NCI-H226 (cell line): ENCODE results near the gene THADA.

Source experiments
- DNase-seq: peaks from one replicate; pipeline ENCODE4 v3.0.0-alpha.2; 2015

Gene THADA

DNA sequence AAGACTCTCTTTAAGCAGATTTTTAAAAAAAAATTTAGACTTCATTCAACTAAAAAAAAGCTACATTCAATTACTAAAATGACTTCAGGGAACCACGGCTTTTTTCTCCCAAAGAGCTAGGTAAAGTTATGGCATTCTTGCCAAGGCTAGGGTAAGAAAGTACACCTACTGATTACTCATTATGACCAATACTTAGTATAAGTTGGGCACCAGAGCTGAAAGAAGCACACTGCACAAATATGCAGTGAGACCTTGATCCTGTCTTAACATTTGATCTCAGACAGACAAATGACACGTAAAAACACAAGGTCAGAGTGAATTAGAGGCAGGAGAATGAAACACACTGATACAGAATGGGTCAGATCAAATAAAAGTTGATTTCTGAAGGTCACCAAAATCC lies 88.7 kb downstream of the THADA start:
- DNase-seq, result peak; percentile 20

DNA sequence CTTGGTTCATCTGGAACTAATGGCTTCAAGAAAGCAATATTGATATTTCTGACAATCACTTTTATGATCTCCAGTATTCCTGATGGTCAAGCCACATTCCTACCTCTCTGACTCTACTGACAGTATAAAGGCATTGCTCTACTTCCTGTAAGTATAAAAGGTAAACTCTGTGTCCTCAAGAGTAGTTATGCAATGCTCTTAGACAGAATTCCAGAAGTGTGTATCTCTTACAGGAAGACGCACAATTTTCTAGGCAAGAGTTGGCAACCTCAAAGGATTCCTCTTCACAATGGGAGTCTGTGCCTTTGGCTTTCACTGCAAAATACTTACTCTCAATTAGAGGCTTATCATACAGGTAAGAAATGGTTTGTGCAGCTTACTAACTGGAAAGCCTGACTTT lies 100.1 kb downstream of the THADA start:
- DNase-seq, result peak; percentile 50

DNA sequence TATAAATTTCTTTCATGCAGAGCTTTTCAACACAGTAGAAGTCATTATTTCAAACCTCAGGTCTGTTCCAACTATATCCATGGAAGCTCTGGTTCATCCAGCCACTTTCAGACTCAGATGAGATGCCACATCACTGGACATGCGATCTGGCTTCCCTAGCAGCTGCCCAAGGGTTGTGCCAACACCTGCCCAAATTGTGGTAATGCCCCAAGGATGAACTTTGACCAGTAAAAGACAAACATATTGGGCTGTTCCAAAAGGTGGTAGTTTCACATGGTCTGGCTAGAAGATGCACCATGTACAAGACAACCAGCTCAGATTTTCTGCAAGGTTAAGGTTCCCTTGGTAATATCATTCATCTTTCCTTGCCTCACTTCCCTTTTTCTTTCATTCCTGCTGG lies 101.9 kb downstream of the THADA start:
- no peak for DNase-seq

DNA sequence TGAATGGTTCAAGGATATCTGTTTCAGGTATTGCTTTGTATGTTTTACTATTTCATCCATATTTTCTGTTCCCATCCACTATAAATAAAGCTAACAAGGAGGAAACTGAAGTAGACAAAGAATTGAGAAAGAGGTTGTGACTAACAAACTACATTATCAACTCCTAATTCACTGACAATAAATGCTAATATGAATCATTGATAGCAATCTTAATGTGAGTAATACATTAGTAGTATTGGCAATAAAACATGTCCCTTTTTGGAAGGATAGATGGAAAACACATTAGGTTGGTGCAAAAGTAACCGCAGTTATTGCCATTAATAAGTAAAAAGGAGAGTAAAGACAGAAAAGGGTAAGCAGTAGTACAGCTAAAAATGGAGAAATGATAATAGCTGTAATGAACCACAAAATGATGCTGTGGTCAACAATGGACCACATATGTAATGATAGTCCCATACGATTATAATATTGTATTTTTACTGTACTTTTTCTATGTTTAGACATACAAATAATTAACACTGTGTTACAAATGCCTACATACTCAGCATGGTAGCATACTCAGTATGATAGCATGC lies 104.7 kb downstream of the THADA start:
- DNase-seq, result no peak

DNA sequence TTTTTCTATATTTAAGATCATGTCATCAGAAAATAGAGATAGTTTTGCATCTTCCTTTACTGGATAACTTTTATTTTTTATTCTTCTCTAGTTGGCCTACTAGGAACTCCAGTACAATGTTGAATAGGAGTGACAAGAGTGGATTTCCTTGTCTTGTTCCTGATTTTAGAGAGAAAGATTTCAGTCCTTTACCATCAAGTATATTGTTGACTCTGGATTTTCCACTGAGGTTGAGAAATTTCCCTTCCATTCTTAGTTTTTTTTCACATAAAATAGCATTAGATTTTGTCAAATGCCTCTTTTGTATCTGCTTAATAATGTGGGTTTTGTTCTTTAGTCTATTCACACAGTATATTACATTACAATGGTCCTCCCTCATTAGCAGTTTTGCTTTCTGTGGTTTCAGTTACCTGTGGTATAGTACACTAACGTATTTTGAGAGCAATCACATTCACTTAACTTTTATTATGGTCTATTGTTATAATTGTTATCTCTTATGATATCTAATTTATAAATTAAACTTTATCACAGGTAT lies 105.5 kb downstream of the THADA start:
- DNase-seq, result no peak

DNA sequence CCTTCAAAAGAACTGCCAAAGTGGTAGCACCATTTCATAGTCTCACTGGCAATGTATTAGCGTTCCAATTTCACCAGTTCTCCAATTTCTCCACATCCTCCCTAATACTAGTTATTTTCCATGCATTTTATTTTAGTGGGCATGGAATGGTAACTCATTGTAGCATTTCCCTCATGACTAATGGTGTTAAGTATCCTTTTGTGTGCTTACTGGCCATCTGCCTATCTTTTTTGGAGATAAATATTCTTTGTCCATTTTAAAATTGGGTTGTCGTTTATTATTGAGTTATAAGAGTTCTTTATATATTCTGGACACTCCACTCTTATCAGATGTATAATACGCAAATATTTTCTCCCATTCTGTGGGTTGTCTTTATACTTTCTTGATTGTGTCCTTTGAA lies 107.1 kb downstream of the THADA start:
- DNase-seq, result peak; percentile 38

DNA sequence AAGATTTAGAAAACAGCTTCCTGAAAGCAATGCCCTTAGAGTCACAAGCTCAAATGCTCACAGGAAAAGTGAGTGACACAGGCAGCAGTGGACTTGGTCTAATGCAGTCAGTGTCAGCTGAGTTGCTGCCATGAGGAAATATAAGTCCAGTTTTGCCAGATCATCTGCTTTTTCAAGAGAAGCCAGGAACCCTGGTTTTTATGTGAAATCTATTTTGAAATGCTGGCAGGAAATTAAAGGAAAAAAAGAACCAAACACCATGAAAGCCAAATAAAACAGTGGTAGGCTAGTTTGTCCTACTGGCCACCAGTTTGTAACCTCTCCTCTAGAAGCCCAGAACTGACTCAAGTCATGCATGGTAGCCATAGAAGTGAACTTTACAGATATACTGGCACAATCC lies 109.2 kb downstream of the THADA start:
- DNase-seq, result no peak

DNA sequence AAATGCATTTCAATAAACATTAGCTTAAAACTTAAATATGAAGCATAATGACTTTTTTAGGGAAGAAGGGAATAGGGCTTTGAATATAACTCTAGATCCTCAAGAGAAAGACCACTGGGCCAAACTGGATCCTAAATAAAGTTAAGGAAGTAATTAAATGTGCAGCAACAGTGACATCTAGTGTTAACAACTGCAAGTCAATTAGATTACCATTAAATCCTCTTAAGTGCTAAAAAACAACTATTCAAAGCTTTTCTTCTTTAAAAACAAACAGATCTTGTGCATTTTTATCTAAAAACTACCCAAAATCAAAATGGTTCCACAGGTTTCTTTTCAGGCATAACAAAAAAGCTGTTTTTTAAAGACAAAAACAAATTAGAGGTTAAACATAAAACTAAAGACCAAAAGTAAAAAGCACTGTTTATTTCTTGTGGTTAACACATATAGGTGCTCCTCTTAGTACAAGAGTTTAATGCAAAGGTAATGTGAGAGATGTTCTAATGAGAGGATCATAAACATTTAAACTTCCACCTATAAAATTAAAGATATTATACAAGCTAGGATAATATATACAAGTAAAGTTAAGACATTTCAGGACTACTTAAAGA lies 111.4 kb downstream of the THADA start:
- DNase-seq, result peak; percentile 16

DNA sequence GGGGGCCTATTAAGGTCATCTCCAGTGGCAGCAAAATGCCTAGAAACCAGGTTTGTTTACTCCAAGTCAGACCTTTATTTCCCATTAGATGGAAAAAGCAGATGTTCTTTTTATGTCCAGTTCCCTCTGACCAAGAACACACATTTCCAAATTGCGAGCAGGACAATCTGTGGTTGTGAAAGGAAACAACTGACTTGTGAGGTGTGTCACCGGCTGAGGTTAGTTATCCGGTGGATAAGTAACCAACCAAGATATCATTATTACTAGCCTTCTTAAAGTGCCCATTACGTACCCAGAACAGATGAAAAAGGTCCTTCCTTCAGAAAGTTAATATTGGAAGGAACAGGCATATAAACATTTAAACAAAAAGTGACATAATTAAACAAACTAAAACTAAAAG lies 112.9 kb downstream of the THADA start:
- no peak for DNase-seq

DNA sequence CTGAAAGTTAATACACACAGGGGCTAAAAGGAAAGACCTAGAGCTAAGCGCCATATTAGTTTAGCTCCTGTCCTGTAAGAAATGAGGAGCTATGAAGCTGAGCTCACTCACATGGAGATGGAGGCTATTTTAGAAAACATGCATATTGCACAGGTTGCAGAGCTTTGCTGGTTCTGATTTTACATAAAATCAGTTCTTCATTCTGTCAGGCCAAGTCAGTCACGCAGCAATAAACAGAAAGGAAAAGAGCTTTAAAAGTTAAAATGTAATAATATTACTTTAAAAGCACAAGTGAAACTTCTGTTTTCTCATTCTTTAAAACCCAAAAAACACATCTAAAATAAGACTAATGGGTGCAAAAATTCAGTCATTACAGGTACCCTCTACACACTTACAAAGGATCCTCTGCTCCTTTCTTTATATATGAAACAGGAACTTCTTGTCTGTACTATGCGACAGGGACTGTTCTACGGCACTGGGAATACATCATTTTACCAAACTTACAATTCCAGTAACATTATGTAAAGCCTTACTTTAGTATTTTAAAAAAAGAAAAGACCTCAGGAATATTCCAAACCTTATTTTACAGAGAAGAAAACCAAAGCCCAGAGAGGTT lies 113.8 kb downstream of the THADA start:
- DNase-seq, result no peak

DNA sequence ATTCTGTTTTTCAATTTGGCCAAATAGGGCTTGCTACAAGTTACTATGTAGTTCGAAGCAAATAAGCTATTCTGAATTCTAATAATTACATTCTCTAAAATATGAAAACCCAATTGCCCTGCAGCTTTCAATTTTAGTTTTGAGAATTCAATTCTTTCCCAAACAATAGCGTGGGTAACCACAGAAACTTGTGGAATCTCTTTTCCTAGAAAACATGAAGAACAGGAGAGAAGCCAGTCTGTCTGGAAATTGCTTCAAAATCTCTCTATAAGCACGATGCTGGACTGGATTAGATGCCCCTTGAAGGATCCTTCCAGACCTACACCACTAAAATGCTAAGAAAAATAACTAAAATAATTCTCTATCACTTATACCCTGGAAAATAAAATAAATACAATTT lies 115.0 kb downstream of the THADA start:
- no peak for DNase-seq

DNA sequence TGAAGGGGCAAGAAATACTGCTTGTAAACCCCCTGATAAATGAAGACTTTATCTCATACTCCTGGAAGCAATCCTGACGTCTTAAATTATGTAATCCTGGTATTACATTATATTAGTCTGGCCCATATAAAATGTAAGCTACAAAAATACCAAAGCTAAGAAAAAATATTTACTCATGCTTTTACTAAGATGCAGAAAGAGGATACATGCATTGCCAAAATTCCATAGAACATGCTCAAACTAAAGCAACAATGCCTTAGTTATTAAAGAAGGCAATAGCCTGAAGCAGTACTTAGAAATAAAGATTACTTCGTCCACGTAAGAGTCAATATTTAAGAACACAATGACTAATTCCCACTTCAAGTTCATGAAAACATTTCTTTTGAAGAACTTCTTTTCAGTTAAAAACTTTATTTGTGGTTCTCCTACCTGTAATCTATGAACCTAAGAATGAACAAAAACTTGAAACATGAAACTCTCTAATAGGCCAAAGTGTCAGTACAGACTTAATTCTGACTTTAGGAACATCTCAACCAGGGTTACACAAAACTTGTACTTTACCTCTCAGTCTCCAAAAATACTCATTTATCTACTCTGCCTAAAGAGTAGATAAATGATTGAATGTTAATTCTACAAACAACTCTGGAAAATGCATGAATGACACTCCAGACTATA lies 117.3 kb downstream of the THADA start:
- no peak for DNase-seq

DNA sequence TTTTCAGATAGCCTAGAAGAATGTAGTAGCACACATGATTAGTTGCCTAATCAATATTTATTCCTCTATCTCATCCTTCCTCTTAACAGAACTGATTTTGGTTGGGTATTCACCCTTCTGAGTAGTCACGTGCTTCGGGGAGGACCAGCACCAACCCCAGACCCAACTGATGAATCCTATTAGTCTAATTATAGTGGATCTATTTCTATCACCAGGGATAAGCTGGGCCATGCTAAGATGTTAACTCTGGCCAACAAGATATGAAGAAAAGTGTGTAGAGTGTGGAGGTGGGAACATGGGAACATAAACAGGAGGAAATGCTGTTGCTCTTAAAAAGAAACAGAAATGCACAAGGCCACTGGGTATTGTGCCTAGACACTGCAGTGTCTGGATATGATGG lies 119.9 kb downstream of the THADA start:
- DNase-seq, result no peak

DNA sequence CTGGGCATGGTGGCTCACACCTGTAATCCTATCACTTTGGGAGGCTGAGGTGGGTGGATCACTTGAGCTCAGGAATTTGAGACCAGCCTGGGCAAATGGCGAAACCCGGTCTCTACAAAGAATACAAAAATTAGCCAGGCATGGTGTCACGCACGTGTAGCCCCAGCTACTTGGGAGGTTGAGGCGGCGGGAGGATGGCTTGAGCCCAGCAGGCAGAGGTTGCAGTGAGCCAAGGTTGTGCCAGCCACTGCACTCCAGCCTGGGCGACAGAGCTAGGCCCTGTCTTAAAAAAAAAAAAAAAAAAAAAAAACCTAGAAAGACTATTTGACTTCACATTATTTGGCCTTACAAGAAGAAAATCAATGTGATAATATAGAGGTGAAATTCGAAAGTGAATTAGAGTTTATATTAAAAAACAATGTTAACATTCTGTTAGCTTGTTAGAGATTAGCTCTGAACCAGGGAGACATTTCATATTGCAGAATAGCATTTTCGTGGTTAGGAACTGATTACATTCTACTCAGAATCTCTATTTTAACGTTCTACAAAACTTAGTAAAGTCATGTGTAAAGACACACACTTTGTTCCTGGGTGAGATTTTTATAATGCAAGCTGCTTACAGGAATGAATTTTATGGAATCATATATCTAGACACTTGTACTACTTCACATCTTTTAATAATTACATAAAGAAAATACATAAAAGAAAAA lies 120.5 kb downstream of the THADA start:
- no peak for DNase-seq

DNA sequence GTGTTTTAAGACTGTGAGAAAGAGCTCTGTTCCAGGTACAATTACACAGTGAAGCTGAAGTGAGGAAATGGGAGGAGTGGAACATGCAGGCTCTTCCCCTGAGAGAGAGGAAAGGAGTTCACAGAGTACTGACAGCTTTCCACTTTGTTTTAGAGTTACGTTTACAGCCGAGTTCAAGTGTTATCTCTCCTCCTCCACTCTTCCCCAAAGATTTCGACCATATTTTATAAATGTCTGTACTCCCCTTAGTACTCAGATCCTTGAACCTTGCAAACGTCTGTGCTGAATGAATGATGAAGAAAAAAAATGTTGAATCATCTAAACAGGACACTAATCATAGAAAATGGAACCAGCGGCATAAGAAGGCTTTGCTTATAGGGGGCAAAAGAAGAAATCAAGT lies 121.6 kb downstream of the THADA start:
- no peak for DNase-seq

DNA sequence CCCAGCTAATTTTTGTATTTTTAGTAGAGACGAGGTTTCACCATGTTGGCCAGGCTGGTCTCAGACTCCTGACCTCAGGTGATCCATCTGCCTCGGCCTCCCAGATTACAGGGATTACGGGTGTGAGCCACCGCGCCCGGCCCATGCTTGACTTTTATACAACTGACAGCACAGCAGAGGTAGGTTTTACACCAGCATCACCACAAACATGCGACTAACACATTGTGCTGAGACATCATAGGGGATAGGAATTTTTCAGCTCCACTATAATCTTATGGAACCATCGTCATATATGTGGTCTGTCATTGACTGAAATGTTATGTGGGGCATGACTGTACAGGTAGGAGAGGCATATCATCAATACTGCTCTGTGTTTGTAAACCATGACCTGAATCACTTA lies 122.1 kb downstream of the THADA start:
- no peak for DNase-seq

DNA sequence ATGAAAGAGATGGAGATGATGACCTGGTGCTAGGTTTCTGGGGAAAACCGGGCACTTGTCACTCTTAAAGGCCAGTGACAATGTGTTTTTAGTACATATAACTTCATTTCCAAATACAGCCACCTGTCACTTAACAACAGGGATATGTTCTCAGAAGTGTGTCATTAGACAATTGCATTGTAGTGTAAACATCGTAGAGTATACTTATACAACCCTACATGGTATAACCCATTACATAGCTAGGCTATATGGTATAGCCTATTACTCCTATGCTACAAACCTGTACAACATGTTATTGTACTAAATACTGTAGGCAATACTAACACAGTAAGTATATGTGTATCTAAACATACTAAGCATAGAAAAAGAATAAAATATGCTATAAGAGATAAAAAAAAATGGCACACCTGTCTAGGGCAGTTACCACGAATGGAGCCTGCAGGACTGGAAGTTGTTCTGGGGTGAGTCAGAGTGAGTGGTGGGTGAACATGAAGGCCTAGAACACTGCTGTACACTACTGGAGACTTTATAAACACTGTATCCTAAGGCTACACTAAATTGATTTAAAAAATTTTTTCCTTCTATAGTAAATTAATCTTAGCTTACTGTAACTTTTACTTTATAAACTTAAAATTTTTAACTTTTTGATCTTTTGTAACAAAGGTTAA lies 123.2 kb downstream of the THADA start:
- DNase-seq, result peak; percentile 25

DNA sequence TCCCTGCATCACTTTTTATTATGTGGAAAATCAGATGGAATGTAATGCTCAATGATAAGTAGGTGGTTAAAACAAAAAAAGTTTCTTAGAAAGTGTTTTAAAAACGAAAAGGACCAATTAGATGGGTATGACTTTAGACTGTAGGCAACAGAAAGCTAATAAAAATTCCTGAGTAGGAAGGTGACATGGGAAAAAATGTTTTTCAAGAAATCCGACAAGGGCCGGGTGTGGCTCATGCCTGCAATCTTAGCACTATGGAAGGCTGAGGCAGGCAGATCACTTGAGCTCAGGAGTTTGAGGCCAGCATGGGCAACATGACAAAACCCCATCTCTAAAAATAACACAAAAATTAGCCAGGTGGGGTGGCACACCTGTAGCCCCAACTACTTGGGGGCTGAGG lies 126.1 kb downstream of the THADA start:
- DNase-seq, result no peak

DNA sequence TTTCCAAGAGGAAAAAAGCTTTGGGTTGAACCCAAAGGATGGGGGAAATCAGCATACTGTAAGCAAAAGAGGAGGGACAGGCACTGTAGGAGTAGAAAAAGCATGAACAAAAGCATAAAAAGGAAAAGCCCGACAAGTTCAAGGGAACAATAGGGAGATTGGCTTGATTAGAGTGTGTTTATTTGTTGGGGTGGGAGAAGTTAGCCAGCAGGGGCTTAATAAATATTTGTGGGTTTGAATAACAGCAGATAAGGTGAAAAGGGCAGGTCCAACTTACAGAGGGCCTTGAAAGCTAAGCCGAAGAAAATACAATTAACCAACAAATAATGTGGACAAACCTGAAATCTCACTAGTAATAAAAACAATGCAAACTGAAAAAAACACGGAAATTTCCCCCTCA lies 126.7 kb downstream of the THADA start:
- no peak for DNase-seq

DNA sequence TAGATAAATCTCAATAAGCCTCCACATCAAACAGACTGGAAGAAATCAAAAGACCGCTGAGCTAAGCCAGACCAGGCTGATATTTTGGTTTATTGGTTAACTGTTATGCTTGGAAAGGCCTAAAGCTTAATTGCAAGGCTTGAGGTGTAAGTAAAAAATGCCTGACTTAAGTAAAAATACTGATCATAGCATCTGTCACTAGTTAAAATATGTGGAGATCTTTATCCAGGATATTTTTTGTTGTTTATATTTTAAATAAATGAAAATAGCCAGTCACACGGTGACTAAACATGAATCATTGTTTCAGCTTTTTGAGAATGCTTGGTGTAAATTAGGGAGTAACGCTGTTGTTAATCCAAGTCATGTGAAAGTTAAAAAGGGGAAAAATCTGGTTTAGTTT lies 127.9 kb downstream of the THADA start:
- peak; percentile 33 for DNase-seq

DNA sequence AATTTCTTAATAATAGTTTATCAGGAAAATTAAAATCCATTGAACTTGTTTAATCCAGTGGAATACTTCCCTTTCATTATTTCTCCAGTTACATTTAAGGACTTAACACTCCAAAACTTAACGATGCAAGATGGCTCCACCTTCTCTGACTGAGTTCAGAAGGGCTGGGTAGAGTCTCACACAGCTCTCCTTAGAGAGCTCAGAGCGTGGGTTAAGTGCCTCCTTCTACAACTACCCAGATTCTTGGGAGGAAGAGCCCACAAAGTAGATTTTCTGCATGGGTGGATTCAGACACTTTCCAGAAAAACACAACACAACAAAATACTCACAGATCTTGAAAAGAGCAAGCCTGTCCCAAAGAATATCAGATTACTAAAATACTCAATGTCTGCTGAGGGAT lies 130.6 kb downstream of the THADA start:
- DNase-seq, result no peak

DNA sequence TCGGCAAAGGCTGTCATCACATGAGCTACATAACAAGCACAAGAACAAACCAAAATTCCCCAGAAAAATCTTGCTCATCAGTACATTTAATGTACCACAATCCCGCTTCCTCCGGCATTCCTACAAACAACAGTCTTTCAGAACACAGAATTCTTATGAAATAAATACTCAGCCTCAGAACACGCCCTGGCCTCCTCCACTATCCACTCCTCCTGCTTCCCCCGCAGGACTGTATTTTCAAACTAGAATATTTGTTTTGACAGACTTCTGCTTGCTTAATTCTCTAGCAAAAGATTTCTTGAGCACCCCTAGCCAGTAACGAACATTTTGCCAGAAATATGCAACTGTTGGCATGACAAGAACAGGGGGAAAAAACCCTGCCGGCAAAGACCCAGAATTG lies 131.2 kb downstream of the THADA start:
- DNase-seq, result peak; percentile 23
